Endothelial cell of umbilical vein (primary cell): ENCODE measurements around the gene GMPPB. TPM values are rescaled to one million over a fixed set of nuclear protein-coding genes. Genes with fewer than 3 reads are reported as not detected.

Source experiments
- BruUV-seq: library from RNA; stranded (reverse); fragments of 400-500 nt; replicated peaks from 2 replicates; lab custom pipeline; 2021; lab: Mats Ljungman, UMichigan
- CTCF ChIA-PET: fragments of 300-600, 350-600 bp; sonication (Branson Sonifier 250); formaldehyde crosslinking; loops from one replicate; lab custom pipeline; 2021; ENCODE audit warnings: antibody characterized with exemption, inconsistent platforms; lab: Charles Lee
- POLR2A ChIA-PET: fragments of 300-600, 350-600 bp; sonication (Branson Sonifier 250); formaldehyde crosslinking; loops from one replicate; lab custom pipeline; 2021; ENCODE audit warnings: antibody characterized with exemption, inconsistent platforms; lab: Charles Lee
- DNase-seq: peaks from one replicate; pipeline ENCODE4 v3.0.0-alpha.2; 2011; ENCODE audit warnings: low read depth, low spot score
- FAIRE-seq: peaks from 2 replicates; lab custom pipeline; 2011; peaks lifted over from hg19 to GRCh38; lab: Jason Lieb, UNC
- H2AFZ ChIP-seq: 2 replicates; pipeline ENCODE4 v1.6.0; 2012; ENCODE audit warnings: low read depth, low read length, control low read depth, inconsistent platforms
- H3K27ac ChIP-seq: 2 replicates; pipeline ENCODE4 v1.5.1; 2011; ENCODE audit warnings: low read depth, mild to moderate bottlenecking, control low read depth, low read length, moderate library complexity; ENCODE audit not compliant: insufficient read depth
- H3K27me3 ChIP-seq, 2 experiments: 2 replicates each; pipeline versions ENCODE4 v1.6.0 to v1.6.1; 2011; ENCODE audit warnings: low read length in 2 of 2, mixed read lengths in 1 of 2; ENCODE audit not compliant: control insufficient read depth in 2 of 2, insufficient read depth in 2 of 2
- H3K36me3 ChIP-seq, 2 experiments: 2 replicates in 1 of 2; 3 replicates in 1 of 2; pipeline ENCODE4 v1.5.1; 2011; ENCODE audit warnings: low read length in 2 of 2, mild to moderate bottlenecking in 1 of 2, moderate library complexity in 1 of 2; ENCODE audit not compliant: control insufficient read depth in 2 of 2, insufficient read depth in 2 of 2; ENCODE audit errors: extremely low read depth in 1 of 2
- H3K4me1 ChIP-seq: 3 replicates; pipeline ENCODE4 v1.5.1; 2011; ENCODE audit warnings: mild to moderate bottlenecking, low read length; ENCODE audit not compliant: control insufficient read depth, insufficient read depth; ENCODE audit errors: extremely low read depth
- H3K4me2 ChIP-seq: 2 replicates; pipeline ENCODE4 v1.6.1; 2011; ENCODE audit warnings: low read length, control low read depth, mixed read lengths; ENCODE audit not compliant: insufficient read depth
- H3K4me3 ChIP-seq, 3 experiments: fragments of 200-600 bp in 1 of 3; sonication (generic), shearing (Covaris generic) in 1 of 3; replicated peaks in 1 of 3; 2 replicates each; pipeline ENCODE4 v1.5.1; 2011 to 2016; ENCODE audit warnings: control low read depth in 3 of 3, low read length in 3 of 3, mild to moderate bottlenecking in 2 of 3, inconsistent platforms in 1 of 3, low read depth in 1 of 3, moderate library complexity in 1 of 3; ENCODE audit not compliant: insufficient read depth in 1 of 3
- H3K79me2 ChIP-seq: 2 replicates; pipeline ENCODE4 v1.6.0; 2012; ENCODE audit warnings: low read length, inconsistent platforms; ENCODE audit not compliant: control insufficient read depth, insufficient read depth
- H3K9ac ChIP-seq: replicated peaks from 2 replicates; pipeline ENCODE3; 2011; ENCODE audit warnings: low read length, control low read depth; ENCODE audit not compliant: insufficient read depth; ENCODE audit errors: extremely low read depth
- H3K9me1 ChIP-seq: replicated peaks from 3 replicates; pipeline ENCODE4 v1.6.0; 2011; ENCODE audit warnings: mild to moderate bottlenecking, low read length; ENCODE audit not compliant: control insufficient read depth, insufficient read depth; ENCODE audit errors: extremely low read depth
- H3K9me3 ChIP-seq: replicated peaks from 2 replicates; pipeline ENCODE4 v1.5.1; 2012; ENCODE audit warnings: low read length, inconsistent platforms; ENCODE audit not compliant: control insufficient read depth, insufficient read depth
- H4K20me1 ChIP-seq: replicated peaks from 2 replicates; pipeline ENCODE3; 2011; ENCODE audit warnings: mild to moderate bottlenecking, low read length; ENCODE audit not compliant: control insufficient read depth, insufficient read depth; ENCODE audit errors: extremely low read depth
- EZH2 ChIP-seq: IDR thresholded peaks from 2 replicates; pipeline ENCODE4 v1.6.1; 2012; ENCODE audit warnings: borderline replicate concordance, low read depth, mild to moderate bottlenecking, moderate library complexity, low read length, inconsistent platforms; ENCODE audit not compliant: severe bottlenecking
- FOS ChIP-seq: IDR thresholded peaks from 2 replicates; pipeline ENCODE4 v1.6.1; 2011; ENCODE audit warnings: mild to moderate bottlenecking, low read length, moderate library complexity, borderline replicate concordance; ENCODE audit not compliant: insufficient read depth
- GATA2 ChIP-seq: IDR thresholded peaks from 2 replicates; pipeline ENCODE4 v1.7.0; 2011; ENCODE audit warnings: low read depth, mild to moderate bottlenecking, moderate library complexity, mixed read lengths, low read length; ENCODE audit not compliant: insufficient read length, insufficient read depth
- JUN ChIP-seq: IDR thresholded peaks from 2 replicates; pipeline ENCODE4 v1.6.1; 2011; ENCODE audit warnings: borderline replicate concordance, low read depth; ENCODE audit not compliant: insufficient read length, insufficient read depth
- MYC ChIP-seq: IDR thresholded peaks from one replicate; pipeline ENCODE4 v1.6.1; 2011; ENCODE audit warnings: mild to moderate bottlenecking, low read depth, low read length
- POLR2AphosphoS5 ChIP-seq: IDR thresholded peaks from 2 replicates; pipeline ENCODE4 v1.6.1; 2012; ENCODE audit warnings: low read depth, mild to moderate bottlenecking, control low read depth, low read length, moderate library complexity; ENCODE audit not compliant: insufficient read depth
- dilution Hi-C: fragments of 300-500 bp; cut with MboI; formaldehyde crosslinking; loops from one replicate; pipeline ENCODE4 v1.15.0; 2019; ENCODE audit warnings: low sequenced_read_pairs; ENCODE audit not compliant: extremely low pct_ligation_motif_present
- intact Hi-C: fragments of 100-400 bp; cut with micrococcal nuclease; formaldehyde crosslinking; loops from one replicate; pipeline ENCODE4 v1.10.0; 2022
- polyA plus RNA-seq, 4 experiments: library from polyadenylated mRNA; depleted of rRNA in 3 of 4; stranded (reverse) in 3 of 4; unstranded in 1 of 4; fragments of >200 nt; gene quantifications; 2 replicates each; pipeline versions ENCODE4 v1.2.1 to v1.2.3, GENCODE V29; 2011 to 2012; ENCODE audit warnings: missing spikeins in 1 of 4
- total RNA-seq: library from RNA; stranded (reverse); gene quantifications from 2 replicates; pipeline ENCODE4 v1.2.3, GENCODE V29; 2021
- TF ChIP-seq, protein P1 (sequence below), 2 donors: IDR thresholded peaks; 1 replicate in 1 of 2; 2 replicates in 1 of 2; pipeline ENCODE4 v1.5.1; 2011; ENCODE audit warnings: low read length in 2 of 2, mild to moderate bottlenecking in 2 of 2, moderate library complexity in 2 of 2, control low read depth in 1 of 2, inconsistent platforms in 1 of 2, low read depth in 1 of 2; ENCODE audit not compliant: insufficient read depth in 1 of 2; ENCODE audit errors: extremely low read depth in 1 of 2
- TF ChIP-seq, protein P2 (sequence below): IDR thresholded peaks from 2 replicates; pipeline ENCODE4 v1.6.1; 2011; ENCODE audit not compliant: insufficient read depth, insufficient read length

GMPPB gene
- total and polyA plus RNA-seq, 2 donors (not counting 3 experiments of a cell fraction or from before 2014, with no cell fraction given): 52.5 to 62.0 TPM

- Histone ChIP-seq H3K4me2 (no peak overlapping the region), H3K9ac (no peak overlapping the region), H3K4me3 (no peak overlapping the region), H3K36me3 (no peaks in the 10 kb centered on the region), H3K27me3 (no peaks in the 10 kb centered on the region), H4K20me1 (peaks cover 9% of the 10 kb centered on the region), H3K9me3 (no peaks in the 10 kb centered on the region), H3K9me1 (no peaks in the 10 kb centered on the region), H3K79me2 (peaks cover 83% of the 10 kb centered on the region), H3K27ac (no peak overlapping the region), H3K4me1 (no peaks in the 10 kb centered on the region), H2AFZ (no peak overlapping the region)
- DNase-seq (no peak), FAIRE-seq (no peak)
- POLR2A ChIA-PET: no interaction called here
- dilution Hi-C loops (no loop called here), intact Hi-C loops (no loop called here)
- BruUV-seq: no TSS peak
- CTCF ChIA-PET: interaction anchor here (1.0 to 1.7 kb wide), 2 partner anchors 13 to 21 kb away, joined by 3 to 9 read pairs; no protein-coding TSS in a partner anchor
- no peak for TF ChIP-seq MYC
- TF ChIP-seq, protein P1, sequence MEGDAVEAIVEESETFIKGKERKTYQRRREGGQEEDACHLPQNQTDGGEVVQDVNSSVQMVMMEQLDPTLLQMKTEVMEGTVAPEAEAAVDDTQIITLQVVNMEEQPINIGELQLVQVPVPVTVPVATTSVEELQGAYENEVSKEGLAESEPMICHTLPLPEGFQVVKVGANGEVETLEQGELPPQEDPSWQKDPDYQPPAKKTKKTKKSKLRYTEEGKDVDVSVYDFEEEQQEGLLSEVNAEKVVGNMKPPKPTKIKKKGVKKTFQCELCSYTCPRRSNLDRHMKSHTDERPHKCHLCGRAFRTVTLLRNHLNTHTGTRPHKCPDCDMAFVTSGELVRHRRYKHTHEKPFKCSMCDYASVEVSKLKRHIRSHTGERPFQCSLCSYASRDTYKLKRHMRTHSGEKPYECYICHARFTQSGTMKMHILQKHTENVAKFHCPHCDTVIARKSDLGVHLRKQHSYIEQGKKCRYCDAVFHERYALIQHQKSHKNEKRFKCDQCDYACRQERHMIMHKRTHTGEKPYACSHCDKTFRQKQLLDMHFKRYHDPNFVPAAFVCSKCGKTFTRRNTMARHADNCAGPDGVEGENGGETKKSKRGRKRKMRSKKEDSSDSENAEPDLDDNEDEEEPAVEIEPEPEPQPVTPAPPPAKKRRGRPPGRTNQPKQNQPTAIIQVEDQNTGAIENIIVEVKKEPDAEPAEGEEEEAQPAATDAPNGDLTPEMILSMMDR (IDR thresholded peaks at IDR 0.05; ENCODE audit: extremely low read depth in 1 of 2, insufficient read depth in 1 of 2, low read depth in 1 of 2, low read length in 2 of 2): no peak
These were observed 46.2 kb upstream of the GMPPB start for GRCh38 chr3:49769926-49770325.

GRCh38 chr3:49769286-49769915 lies 45.6 kb upstream of the GMPPB start:
- Histone ChIP-seq H3K27ac (no peak overlapping the region), H4K20me1 (peaks cover 6% of the 10 kb centered on the region), H3K27me3 (no peaks in the 10 kb centered on the region), H3K4me1 (no peaks in the 10 kb centered on the region), H3K9me3 (no peaks in the 10 kb centered on the region), H2AFZ (no peak overlapping the region), H3K4me3 (no peak overlapping the region), H3K79me2 (peaks cover 84% of the 10 kb centered on the region), H3K9me1 (no peaks in the 10 kb centered on the region), H3K36me3 (no peaks in the 10 kb centered on the region), H3K9ac (no peak overlapping the region), H3K4me2 (no peak overlapping the region)
- BruUV-seq: no TSS peak
- dilution Hi-C loops (no loop called here), intact Hi-C loops (no loop called here)
- POLR2A ChIA-PET: interaction anchor here (0.6 kb wide), 2 partner anchors 48 to 1262 kb away, joined by 4 to 6 read pairs; no protein-coding TSS in a partner anchor
- FAIRE-seq (no peak), DNase-seq (no peak)
- no peak for TF ChIP-seq JUN
- TF ChIP-seq, protein P2, sequence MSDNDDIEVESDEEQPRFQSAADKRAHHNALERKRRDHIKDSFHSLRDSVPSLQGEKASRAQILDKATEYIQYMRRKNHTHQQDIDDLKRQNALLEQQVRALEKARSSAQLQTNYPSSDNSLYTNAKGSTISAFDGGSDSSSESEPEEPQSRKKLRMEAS: no peak
- no peak for TF ChIP-seq POLR2AphosphoS5
- TF ChIP-seq, protein P1 (IDR thresholded peaks at IDR 0.05; ENCODE audit: extremely low read depth in 1 of 2, insufficient read depth in 1 of 2, low read depth in 1 of 2, low read length in 2 of 2): no peak
- TF ChIP-seq EZH2: no peak
- TF ChIP-seq FOS: no peak
- TF ChIP-seq MYC: no peak
- no peak for TF ChIP-seq GATA2
- CTCF ChIA-PET: interaction anchor here (0.9 to 1.7 kb wide), 2 partner anchors 12 to 21 kb away, joined by 3 to 9 read pairs; no protein-coding TSS in a partner anchor
